GM18909 (cell line): ENCODE measurements around the gene RAP2C.

Experiments used
- ATAC-seq: cut with Tn5 transposase; IDR thresholded peaks from one replicate; pipeline ENCODE4 v1.9.1; 2021; ENCODE audit warnings: mild to moderate bottlenecking; ENCODE audit not compliant: unreplicated experiment, poor library complexity

RAP2C gene

GRCh38 chrX:132219343-132219768, at the start of gene RAP2C:
Gene RAP2C (minus strand): TSS chrX:132219447. CDS start chrX:132217268, 2,179 bp downstream.
- ATAC-seq: peak; percentile 64

GRCh38 chrX:132267392-132267791, 48.1 kb upstream of the RAP2C start:
- ATAC-seq: no peak

- no peak for ATAC-seq
Measured at GRCh38 chrX:132266583-132267355, 47.5 kb upstream of the RAP2C start.

- no peak for ATAC-seq
Measured at GRCh38 chrX:132263127-132263526, 43.9 kb upstream of the RAP2C start.

GRCh38 chrX:132258509-132258908, 39.3 kb upstream of the RAP2C start:
- ATAC-seq: no peak

- ATAC-seq: no peak
Measured at GRCh38 chrX:132257116-132257515, 37.9 kb upstream of the RAP2C start.

- no peak for ATAC-seq
Measured at GRCh38 chrX:132236121-132236520, 16.9 kb upstream of the RAP2C start.

GRCh38 chrX:132235488-132235887, 16.2 kb upstream of the RAP2C start:
- ATAC-seq: no peak

- ATAC-seq: no peak
Measured at GRCh38 chrX:132231587-132231986, 12.3 kb upstream of the RAP2C start.

GRCh38 chrX:132227383-132228112, 8.3 kb upstream of the RAP2C start:
- ATAC-seq: no peak

GRCh38 chrX:132226169-132226568, 6.9 kb upstream of the RAP2C start:
- no peak for ATAC-seq

GRCh38 chrX:132218100-132218812, 991 bp downstream of the RAP2C start:
- ATAC-seq: peak; percentile 58

GRCh38 chrX:132217203-132218073, 1.8 kb downstream of the RAP2C start:
- peak; percentile 73 for ATAC-seq

- peak; percentile 17 for ATAC-seq
Measured at GRCh38 chrX:132216806-132217202, 2.4 kb downstream of the RAP2C start.

GRCh38 chrX:132216283-132216682, 3.0 kb downstream of the RAP2C start:
- no peak for ATAC-seq

GRCh38 chrX:132214518-132214917, 4.7 kb downstream of the RAP2C start:
- ATAC-seq: no peak

- no peak for ATAC-seq
Measured at GRCh38 chrX:132209527-132209926, 9.7 kb downstream of the RAP2C start.

- ATAC-seq: no peak
Measured at GRCh38 chrX:132208422-132208821, 10.8 kb downstream of the RAP2C start.

- no peak for ATAC-seq
Measured at GRCh38 chrX:132207996-132208395, 11.3 kb downstream of the RAP2C start.

GRCh38 chrX:132206259-132206658, 13.0 kb downstream of the RAP2C start:
- ATAC-seq: no peak
